SK-N-SH (cell line): ENCODE data around the gene TNRC6C. TPM values are rescaled to one million over a fixed set of nuclear protein-coding genes. Genes with fewer than 3 reads are reported as not detected.
A peak's percentile ranks its signal among the peaks of the same experiment; 100 is the strongest.

Experiments
- CTCF ChIA-PET: fragments of 300-600, 350-600 bp; formaldehyde crosslinking; extraction: SDS; loops from one replicate; lab custom pipeline; 2021; lab: Yijun Ruan, JAX
- POLR2A ChIA-PET: fragments of 350-600 bp; sonication (Branson Sonifier 250); formaldehyde crosslinking; extraction: SDS; loops from one replicate; lab custom pipeline; 2020; ENCODE audit warnings: antibody characterized with exemption, inconsistent platforms; lab: Yijun Ruan, JAX
- DNase-seq: peaks from one replicate; pipeline ENCODE4 v3.0.0; 2012
- H2AFZ ChIP-seq: fragments of 200-600 bp; sonication (generic); 2 replicates; pipeline ENCODE4 v1.8.1; 2016; ENCODE audit warnings: antibody characterized with exemption, mild to moderate bottlenecking, low read depth
- H3F3A ChIP-seq: fragments of 200-600 bp; sonication (generic); replicated peaks from 2 replicates; pipeline ENCODE3; 2016; ENCODE audit warnings: antibody characterized with exemption, mild to moderate bottlenecking; ENCODE audit not compliant: insufficient read depth
- H3K27ac ChIP-seq, 2 experiments: fragments of 200-500 bp in 1 of 2; fragments of 200-600 bp in 1 of 2; sonication (Bioruptor generic) in 1 of 2; sonication (generic), shearing (Covaris generic) in 1 of 2; 2 replicates each; pipeline versions ENCODE4 v1.5.1 to v1.6.1; 2014 to 2016; ENCODE audit warnings: low read depth in 2 of 2, inconsistent platforms in 1 of 2, low read length in 1 of 2, mild to moderate bottlenecking in 1 of 2, mixed read lengths in 1 of 2
- H3K27me3 ChIP-seq: fragments of 200-600 bp; sonication (generic), shearing (Covaris generic); 2 replicates; pipeline ENCODE4 v1.6.1; 2016; ENCODE audit warnings: mixed run types; ENCODE audit not compliant: insufficient read depth
- H3K36me3 ChIP-seq, 2 experiments: fragments of 200-500 bp in 1 of 2; fragments of 200-600 bp in 1 of 2; sonication (Bioruptor generic) in 1 of 2; sonication (generic) in 1 of 2; replicated peaks in 1 of 2; 2 replicates each; pipeline versions ENCODE3 to v1.5.1; 2014 to 2016; ENCODE audit warnings: low read length in 1 of 2, mild to moderate bottlenecking in 1 of 2; ENCODE audit not compliant: insufficient read depth in 2 of 2, control insufficient read depth in 1 of 2
- H3K4me1 ChIP-seq, 2 experiments: fragments of 200-500 bp in 1 of 2; fragments of 200-600 bp in 1 of 2; sonication (Bioruptor generic) in 1 of 2; sonication (generic), shearing (Covaris generic) in 1 of 2; 2 replicates each; pipeline versions ENCODE4 v1.5.1 to v1.6.1; 2014 to 2016; ENCODE audit warnings: low read depth in 1 of 2, low read length in 1 of 2, mixed run types in 1 of 2; ENCODE audit not compliant: insufficient read depth in 2 of 2, control insufficient read depth in 1 of 2
- H3K4me2 ChIP-seq: fragments of 200-600 bp; sonication (generic), shearing (Covaris generic); 2 replicates; pipeline ENCODE4 v1.6.1; 2017; ENCODE audit warnings: mixed run types
- H3K4me3 ChIP-seq, 2 experiments: fragments of 200-500 bp in 1 of 2; fragments of 200-600 bp in 1 of 2; sonication (Bioruptor generic) in 1 of 2; sonication (generic), shearing (Covaris generic) in 1 of 2; 2 replicates each; pipeline versions ENCODE4 v1.5.1 to v1.8.1; 2014 to 2016; ENCODE audit warnings: low read depth in 2 of 2, inconsistent platforms in 1 of 2, low read length in 1 of 2, mild to moderate bottlenecking in 1 of 2, mixed read lengths in 1 of 2, moderate library complexity in 1 of 2
- H3K79me2 ChIP-seq: fragments of 200-600 bp; sonication (generic); 2 replicates; pipeline ENCODE4 v1.8.1; 2017; ENCODE audit warnings: mild to moderate bottlenecking; ENCODE audit not compliant: insufficient read depth
- H3K9ac ChIP-seq: fragments of 200-600 bp; sonication (generic); 2 replicates; pipeline ENCODE4 v1.6.1; 2017; ENCODE audit warnings: mixed run types
- H3K9me2 ChIP-seq: fragments of 200-600 bp; sonication (generic); 2 replicates; pipeline ENCODE4 v1.6.1; 2017; ENCODE audit warnings: mixed run types
- H3K9me3 ChIP-seq: fragments of 200-600 bp; sonication (generic); 2 replicates; pipeline ENCODE4 v1.6.1; 2017; ENCODE audit warnings: mixed run types, mild to moderate bottlenecking, moderate library complexity
- H4K20me1 ChIP-seq: fragments of 200-600 bp; sonication (generic); 2 replicates; pipeline ENCODE4 v1.6.1; 2017; ENCODE audit warnings: mild to moderate bottlenecking, mixed run types; ENCODE audit not compliant: insufficient read depth
- ELF1 ChIP-seq: IDR thresholded peaks from 2 replicates; pipeline ENCODE4 v1.4.0; 2012
- EP300 ChIP-seq, 2 experiments: IDR thresholded peaks; 2 replicates each; pipeline versions ENCODE4 v1.4.0 to v1.6.1; 2012; ENCODE audit warnings: borderline replicate concordance in 1 of 2, low read depth in 1 of 2, low read length in 1 of 2
- FOXJ3 ChIP-seq: sonication (generic); formaldehyde crosslinking; IDR thresholded peaks from 2 replicates; pipeline ENCODE4 v1.5.1; 2020; ENCODE audit warnings: mild to moderate bottlenecking, missing genetic modification reagents
- FOXM1 ChIP-seq: IDR thresholded peaks from 2 replicates; pipeline ENCODE4 v1.4.0; 2012; ENCODE audit warnings: low read depth, mild to moderate bottlenecking
- GABPA ChIP-seq: IDR thresholded peaks from 2 replicates; pipeline ENCODE4 v1.4.0; 2012; ENCODE audit warnings: low read depth, mild to moderate bottlenecking
- GATA2 ChIP-seq: sonication (generic); formaldehyde crosslinking; IDR thresholded peaks from 2 replicates; pipeline ENCODE4 v1.5.0; 2020; ENCODE audit warnings: mild to moderate bottlenecking, missing genetic modification reagents
- SIN3A ChIP-seq: IDR thresholded peaks from 2 replicates; pipeline ENCODE4 v1.6.1; 2012; ENCODE audit warnings: low read depth, mild to moderate bottlenecking, low read length, moderate library complexity, borderline replicate concordance
- TCF12 ChIP-seq: IDR thresholded peaks from 2 replicates; pipeline ENCODE4 v1.4.0; 2012
- USF1 ChIP-seq: IDR thresholded peaks from 2 replicates; pipeline ENCODE4 v1.4.0; 2012; ENCODE audit warnings: low read depth, borderline replicate concordance
- WGBS: methylation state at CpG from one replicate; pipeline ENCODE4 v1.1.6; 2017; ENCODE audit warnings: low lambda C conversion rate; 5-methylcytosine and 5-hydroxymethylcytosine counted together
- polyA plus RNA-seq, 3 experiments: library from polyadenylated mRNA; depleted of rRNA; stranded (reverse); fragments of >200 nt; gene quantifications; 2 replicates each; pipeline ENCODE4 v1.2.3, GENCODE V29; 2012
- TF ChIP-seq, protein P1 (sequence below): IDR thresholded peaks from 2 replicates; pipeline ENCODE4; 2012
- TF ChIP-seq, protein P2 (sequence below): IDR thresholded peaks from 2 replicates; pipeline ENCODE4 v1.4.0; 2012; ENCODE audit warnings: low read depth

The TNRC6C gene
- polyA plus RNA-seq, 1 of the 3 experiments (the other 2 are of a cell fraction): 2.2 TPM

DNA sequence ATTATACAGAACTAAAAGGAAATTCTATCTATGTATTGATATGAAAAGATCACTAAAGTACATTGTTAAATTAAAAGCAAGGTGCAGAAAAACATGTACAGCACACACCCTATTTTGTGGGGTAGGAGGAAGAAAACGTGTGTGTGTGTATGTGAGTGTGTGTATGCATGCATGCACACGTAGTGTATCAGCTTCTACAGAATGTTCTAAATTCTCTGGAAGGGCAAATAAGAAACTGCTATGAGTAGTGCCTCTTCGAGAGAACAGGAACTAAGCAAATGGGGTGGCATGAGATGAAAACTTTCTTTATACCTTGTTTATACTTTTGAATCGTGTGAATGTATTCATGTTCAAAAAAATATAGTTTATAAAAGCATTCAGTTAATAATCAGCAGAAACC, 111.2 kb downstream of the TNRC6C start:
- Histone ChIP-seq H3K79me2 (no peaks in the 10 kb centered on the region), H3K9me3 (no peaks in the 10 kb centered on the region), H3K27me3 (no peaks in the 10 kb centered on the region), H3K27ac (0 out of 4 replicates have a peak overlapping the region, but pooled peaks of 1 of the 2 experiments have one; percentile 1), H3K9ac (no peak overlapping the region), H3K9me2 (no peaks in the 10 kb centered on the region), H2AFZ (no peak overlapping the region), H3K36me3 (peaks cover 72 to 73% of the 10 kb centered on the region in 2 experiments), H3K4me1 (no peaks in the 10 kb centered on the region), H3F3A (peaks cover 6% of the 10 kb centered on the region), H3K4me3 (no peak overlapping the region), H3K4me2 (no peak overlapping the region), H4K20me1 (no peaks in the 10 kb centered on the region)
- 82% methylated on average over 4 of the region's 4 CpGs for WGBS
- ChIA-PET POLR2A (interaction anchor here (0.6 kb wide), 1 partner anchor 10 kb away, joined by 3 read pairs; no protein-coding TSS in a partner anchor), CTCF (interaction anchor here (1.1 to 3.4 kb wide), 8 partner anchors 12 to 182 kb away, joined by 3 to 21 read pairs (median 5); no protein-coding TSS in a partner anchor)
- DNase-seq: no peak
- TF ChIP-seq FOXJ3 (CRISPR knock-in tag) (no peak), USF1 (no peak), TCF12 (no peak), GATA2 (no peak)
- TF ChIP-seq, protein P1, sequence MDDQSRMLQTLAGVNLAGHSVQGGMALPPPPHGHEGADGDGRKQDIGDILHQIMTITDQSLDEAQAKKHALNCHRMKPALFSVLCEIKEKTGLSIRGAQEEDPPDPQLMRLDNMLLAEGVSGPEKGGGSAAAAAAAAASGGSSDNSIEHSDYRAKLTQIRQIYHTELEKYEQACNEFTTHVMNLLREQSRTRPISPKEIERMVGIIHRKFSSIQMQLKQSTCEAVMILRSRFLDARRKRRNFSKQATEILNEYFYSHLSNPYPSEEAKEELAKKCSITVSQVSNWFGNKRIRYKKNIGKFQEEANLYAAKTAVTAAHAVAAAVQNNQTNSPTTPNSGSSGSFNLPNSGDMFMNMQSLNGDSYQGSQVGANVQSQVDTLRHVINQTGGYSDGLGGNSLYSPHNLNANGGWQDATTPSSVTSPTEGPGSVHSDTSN: no peak

DNA sequence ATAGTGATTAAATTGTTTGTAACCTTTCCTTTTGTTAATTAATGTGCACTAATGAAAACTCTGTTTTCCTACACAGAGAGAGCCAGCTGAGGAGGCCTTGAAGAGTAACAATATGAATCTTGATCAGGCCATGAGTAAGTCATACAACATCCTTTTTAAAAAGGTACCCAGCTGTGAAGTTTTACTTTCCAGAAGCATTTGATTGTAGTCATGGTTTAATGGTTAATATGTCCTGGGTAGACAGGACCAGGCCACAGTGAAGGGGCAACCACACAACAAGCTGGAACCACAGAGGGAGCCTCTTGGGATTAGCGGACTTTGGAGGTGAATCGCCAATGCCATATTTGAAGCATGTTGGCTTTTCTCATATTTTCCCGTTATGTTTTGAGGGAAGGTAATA, 114.5 kb downstream of the TNRC6C start:
- Histone ChIP-seq H3F3A (peaks cover 6% of the 10 kb centered on the region), H4K20me1 (no peaks in the 10 kb centered on the region), H3K79me2 (no peaks in the 10 kb centered on the region), H3K27me3 (no peaks in the 10 kb centered on the region), H3K9me3 (no peaks in the 10 kb centered on the region), H3K4me2 (no peak overlapping the region), H3K27ac (no peak overlapping the region), H3K36me3 (peaks cover 79 to 92% of the 10 kb centered on the region in 2 experiments), H3K9ac (no peak overlapping the region), H3K4me1 (no peaks in the 10 kb centered on the region), H2AFZ (no peak overlapping the region), H3K9me2 (no peaks in the 10 kb centered on the region), H3K4me3 (no peak overlapping the region)
- no peak for DNase-seq
- CTCF ChIA-PET: interaction anchor here (1.4 to 2.3 kb wide), 4 partner anchors 11 to 54 kb away, joined by 4 to 12 read pairs (median 6); no protein-coding TSS in a partner anchor
- WGBS: 96% methylated on average over 3 of the region's 3 CpGs
- no peak for TF ChIP-seq FOXM1
- no peak for TF ChIP-seq GABPA
- TF ChIP-seq, protein P2, sequence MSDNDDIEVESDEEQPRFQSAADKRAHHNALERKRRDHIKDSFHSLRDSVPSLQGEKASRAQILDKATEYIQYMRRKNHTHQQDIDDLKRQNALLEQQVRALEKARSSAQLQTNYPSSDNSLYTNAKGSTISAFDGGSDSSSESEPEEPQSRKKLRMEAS: no peak
- no peak for TF ChIP-seq EP300 (IDR thresholded peaks at IDR 0.05; ENCODE audit: borderline replicate concordance in 1 of 2, low read depth in 1 of 2, low read length in 1 of 2)
- TF ChIP-seq ELF1: no peak
- no peak for TF ChIP-seq TCF12
- no peak for TF ChIP-seq SIN3A
- POLR2A ChIA-PET: no interaction called here
